ENCODE results near the gene KRTAP10-1.

Gene KRTAP10-1

GRCh38 chr21:44548381-44548780, 8.4 kb upstream of the KRTAP10-1 start:
- no peak for DNase-seq

GRCh38 chr21:44547656-44548331, 7.8 kb upstream of the KRTAP10-1 start:
- no peak for DNase-seq

GRCh38 chr21:44544566-44544965, 4.6 kb upstream of the KRTAP10-1 start:
- no peak for DNase-seq

- no peak for DNase-seq
Observed at GRCh38 chr21:44542716-44543115, 2.7 kb upstream of the KRTAP10-1 start.

GRCh38 chr21:44540741-44541288, 820 bp upstream of the KRTAP10-1 start:
- no peak for DNase-seq

- no peak for DNase-seq
Observed at GRCh38 chr21:44539046-44539445, 949 bp downstream of the KRTAP10-1 start.

- no peak for DNase-seq
Observed at GRCh38 chr21:44537930-44538911, 1.8 kb downstream of the KRTAP10-1 start.

- no peak for DNase-seq
Observed at GRCh38 chr21:44535963-44536362, 4.0 kb downstream of the KRTAP10-1 start.

- no peak for DNase-seq
Observed at GRCh38 chr21:44534688-44535087, 5.3 kb downstream of the KRTAP10-1 start.

- no peak for DNase-seq
Observed at GRCh38 chr21:44533891-44534627, 5.9 kb downstream of the KRTAP10-1 start.

GRCh38 chr21:44533121-44533890, 6.7 kb downstream of the KRTAP10-1 start:
- no peak for DNase-seq

- DNase-seq = no peak
Observed at GRCh38 chr21:44532712-44533111, 7.3 kb downstream of the KRTAP10-1 start.

GRCh38 chr21:44531606-44532564, 8.1 kb downstream of the KRTAP10-1 start:
- no peak for DNase-seq

- DNase-seq = no peak
Observed at GRCh38 chr21:44530903-44531605, 8.9 kb downstream of the KRTAP10-1 start.

GRCh38 chr21:44530221-44530902, 9.6 kb downstream of the KRTAP10-1 start:
- DNase-seq = no peak

GRCh38 chr21:44529503-44530125, 10.4 kb downstream of the KRTAP10-1 start:
- no peak for DNase-seq

- no peak for DNase-seq
Observed at GRCh38 chr21:44529011-44529421, 11.0 kb downstream of the KRTAP10-1 start.

GRCh38 chr21:44528634-44528995, 11.4 kb downstream of the KRTAP10-1 start:
- no peak for DNase-seq

Data from fibroblast of skin of scalp (primary cell).